NB4 (cell line): ENCODE results near the gene MCTP1.

ENCODE experiments used
- MYC ChIP-seq: IDR thresholded peaks from 2 replicates; pipeline ENCODE4 v1.6.1; 2011; ENCODE audit warnings: low read depth, low read length
- POLR2A ChIP-seq: IDR thresholded peaks from 2 replicates; pipeline ENCODE4 v1.6.1; 2011; ENCODE audit warnings: mild to moderate bottlenecking; ENCODE audit not compliant: insufficient read length; ENCODE audit errors: extremely low read depth
- TF ChIP-seq, protein P1 (sequence below): IDR thresholded peaks from one replicate; pipeline ENCODE4 v1.5.1; 2012; ENCODE audit warnings: low read depth, low read length
- TF ChIP-seq, protein P2 (sequence below): IDR thresholded peaks from 2 replicates; pipeline ENCODE4 v1.6.1; 2011; ENCODE audit warnings: low read depth, low read length

DNA sequence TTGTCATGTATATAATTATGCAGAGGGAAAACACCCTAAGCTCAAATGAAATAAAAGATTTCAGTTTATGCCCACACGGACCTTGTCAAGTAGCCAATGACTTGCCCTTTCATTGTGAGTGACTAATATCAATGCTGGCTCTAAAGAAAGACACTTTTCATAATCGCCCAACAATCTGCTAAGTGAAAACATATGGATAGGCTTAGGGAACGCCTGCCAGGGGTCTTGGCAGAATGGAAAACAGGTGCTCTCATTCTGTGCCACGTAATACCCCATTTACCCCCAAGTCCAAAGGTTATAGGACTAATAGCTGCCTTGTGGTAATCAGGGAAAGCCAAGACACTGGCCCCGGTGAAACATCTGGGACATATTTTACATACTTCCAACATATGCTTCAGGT lies 508.7 kb downstream of the MCTP1 start:
- TF ChIP-seq, protein P1, sequence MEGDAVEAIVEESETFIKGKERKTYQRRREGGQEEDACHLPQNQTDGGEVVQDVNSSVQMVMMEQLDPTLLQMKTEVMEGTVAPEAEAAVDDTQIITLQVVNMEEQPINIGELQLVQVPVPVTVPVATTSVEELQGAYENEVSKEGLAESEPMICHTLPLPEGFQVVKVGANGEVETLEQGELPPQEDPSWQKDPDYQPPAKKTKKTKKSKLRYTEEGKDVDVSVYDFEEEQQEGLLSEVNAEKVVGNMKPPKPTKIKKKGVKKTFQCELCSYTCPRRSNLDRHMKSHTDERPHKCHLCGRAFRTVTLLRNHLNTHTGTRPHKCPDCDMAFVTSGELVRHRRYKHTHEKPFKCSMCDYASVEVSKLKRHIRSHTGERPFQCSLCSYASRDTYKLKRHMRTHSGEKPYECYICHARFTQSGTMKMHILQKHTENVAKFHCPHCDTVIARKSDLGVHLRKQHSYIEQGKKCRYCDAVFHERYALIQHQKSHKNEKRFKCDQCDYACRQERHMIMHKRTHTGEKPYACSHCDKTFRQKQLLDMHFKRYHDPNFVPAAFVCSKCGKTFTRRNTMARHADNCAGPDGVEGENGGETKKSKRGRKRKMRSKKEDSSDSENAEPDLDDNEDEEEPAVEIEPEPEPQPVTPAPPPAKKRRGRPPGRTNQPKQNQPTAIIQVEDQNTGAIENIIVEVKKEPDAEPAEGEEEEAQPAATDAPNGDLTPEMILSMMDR, result no peak
- TF ChIP-seq POLR2A (no peak), MYC (no peak)
- TF ChIP-seq, protein P2, sequence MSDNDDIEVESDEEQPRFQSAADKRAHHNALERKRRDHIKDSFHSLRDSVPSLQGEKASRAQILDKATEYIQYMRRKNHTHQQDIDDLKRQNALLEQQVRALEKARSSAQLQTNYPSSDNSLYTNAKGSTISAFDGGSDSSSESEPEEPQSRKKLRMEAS, result no peak
